GM19467 (cell line): Measurements from ENCODE around the gene MINDY1.

ENCODE experiments used
- ATAC-seq: cut with Tn5 transposase; IDR thresholded peaks from one replicate; pipeline ENCODE4 v1.9.1; 2021; ENCODE audit warnings: mild to moderate bottlenecking, moderate library complexity; ENCODE audit not compliant: unreplicated experiment

MINDY1 gene

GRCh38 chr1:150994248-150994647 lies 12.5 kb downstream of the MINDY1 start:
- no peak for ATAC-seq

- no peak for ATAC-seq
Observed at GRCh38 chr1:150992626-150993025, 14.1 kb downstream of the MINDY1 start.

- no peak for ATAC-seq
Observed at GRCh38 chr1:150987924-150988323, 18.8 kb downstream of the MINDY1 start.

- no peak for ATAC-seq
Observed at GRCh38 chr1:150985179-150985825, 21.4 kb downstream of the MINDY1 start.

- no peak for ATAC-seq
Observed at GRCh38 chr1:150981805-150982712, 24.6 kb downstream of the MINDY1 start, which contains the start of gene ANXA9. Gene ANXA9, plus strand, starts transcription at chr1:150982292. Its CDS starts 814 bp downstream, at chr1:150983106.

- no peak for ATAC-seq
Observed at GRCh38 chr1:150981177-150981804, 25.4 kb downstream of the MINDY1 start.

- no peak for ATAC-seq
Observed at GRCh38 chr1:150979092-150980056, 27.3 kb downstream of the MINDY1 start.

- no peak for ATAC-seq
Observed at GRCh38 chr1:150976879-150977694, 29.6 kb downstream of the MINDY1 start.

GRCh38 chr1:150976401-150976821 lies 30.3 kb downstream of the MINDY1 start:
- no peak for ATAC-seq

GRCh38 chr1:150974580-150975478 lies 31.9 kb downstream of the MINDY1 start, which contains the start of gene CERS2:
Gene CERS2, minus strand, starts transcription at chr1:150974835. Its CDS starts 5,745 bp downstream, at chr1:150969090.
- ATAC-seq, result peak; percentile 57

GRCh38 chr1:150973836-150974579 lies 32.7 kb downstream of the MINDY1 start:
- peak; percentile 33 for ATAC-seq

GRCh38 chr1:150973258-150973835 lies 33.4 kb downstream of the MINDY1 start:
- ATAC-seq, result no peak

- ATAC-seq, result no peak
Observed at GRCh38 chr1:150972417-150972940, 34.2 kb downstream of the MINDY1 start.

GRCh38 chr1:150971583-150972416 lies 34.9 kb downstream of the MINDY1 start:
- no peak for ATAC-seq

- no peak for ATAC-seq
Observed at GRCh38 chr1:150970808-150971582, 35.7 kb downstream of the MINDY1 start.
